SK-N-SH (cell line): Measurements from ENCODE around the gene EFCAB6. TPM values are rescaled to one million over a fixed set of nuclear protein-coding genes. Genes with fewer than 3 reads are reported as not detected.

Experiments used
- CTCF ChIA-PET: fragments of 300-600, 350-600 bp; formaldehyde crosslinking; extraction: SDS; loops from one replicate; lab custom pipeline; 2021; lab: Yijun Ruan, JAX
- POLR2A ChIA-PET: fragments of 350-600 bp; sonication (Branson Sonifier 250); formaldehyde crosslinking; extraction: SDS; loops from one replicate; lab custom pipeline; 2020; ENCODE audit warnings: antibody characterized with exemption, inconsistent platforms; lab: Yijun Ruan, JAX
- DNase-seq: peaks from one replicate; pipeline ENCODE4 v3.0.0; 2012
- H2AFZ ChIP-seq: fragments of 200-600 bp; sonication (generic); 2 replicates; pipeline ENCODE4 v1.8.1; 2016; ENCODE audit warnings: antibody characterized with exemption, mild to moderate bottlenecking, low read depth
- H3F3A ChIP-seq: fragments of 200-600 bp; sonication (generic); replicated peaks from 2 replicates; pipeline ENCODE3; 2016; ENCODE audit warnings: antibody characterized with exemption, mild to moderate bottlenecking; ENCODE audit not compliant: insufficient read depth
- H3K27ac ChIP-seq, 2 experiments: fragments of 200-500 bp in 1 of 2; fragments of 200-600 bp in 1 of 2; sonication (Bioruptor generic) in 1 of 2; sonication (generic), shearing (Covaris generic) in 1 of 2; 2 replicates each; pipeline versions ENCODE4 v1.5.1 to v1.6.1; 2014 to 2016; ENCODE audit warnings: low read depth in 2 of 2, inconsistent platforms in 1 of 2, low read length in 1 of 2, mild to moderate bottlenecking in 1 of 2, mixed read lengths in 1 of 2
- H3K27me3 ChIP-seq: fragments of 200-600 bp; sonication (generic), shearing (Covaris generic); 2 replicates; pipeline ENCODE4 v1.6.1; 2016; ENCODE audit warnings: mixed run types; ENCODE audit not compliant: insufficient read depth
- H3K36me3 ChIP-seq, 2 experiments: fragments of 200-500 bp in 1 of 2; fragments of 200-600 bp in 1 of 2; sonication (Bioruptor generic) in 1 of 2; sonication (generic) in 1 of 2; replicated peaks in 1 of 2; 2 replicates each; pipeline versions ENCODE3 to v1.5.1; 2014 to 2016; ENCODE audit warnings: low read length in 1 of 2, mild to moderate bottlenecking in 1 of 2; ENCODE audit not compliant: insufficient read depth in 2 of 2, control insufficient read depth in 1 of 2
- H3K4me1 ChIP-seq, 2 experiments: fragments of 200-500 bp in 1 of 2; fragments of 200-600 bp in 1 of 2; sonication (Bioruptor generic) in 1 of 2; sonication (generic), shearing (Covaris generic) in 1 of 2; 2 replicates each; pipeline versions ENCODE4 v1.5.1 to v1.6.1; 2014 to 2016; ENCODE audit warnings: low read depth in 1 of 2, low read length in 1 of 2, mixed run types in 1 of 2; ENCODE audit not compliant: insufficient read depth in 2 of 2, control insufficient read depth in 1 of 2
- H3K4me2 ChIP-seq: fragments of 200-600 bp; sonication (generic), shearing (Covaris generic); 2 replicates; pipeline ENCODE4 v1.6.1; 2017; ENCODE audit warnings: mixed run types
- H3K4me3 ChIP-seq, 2 experiments: fragments of 200-500 bp in 1 of 2; fragments of 200-600 bp in 1 of 2; sonication (Bioruptor generic) in 1 of 2; sonication (generic), shearing (Covaris generic) in 1 of 2; 2 replicates each; pipeline versions ENCODE4 v1.5.1 to v1.8.1; 2014 to 2016; ENCODE audit warnings: low read depth in 2 of 2, inconsistent platforms in 1 of 2, low read length in 1 of 2, mild to moderate bottlenecking in 1 of 2, mixed read lengths in 1 of 2, moderate library complexity in 1 of 2
- H3K79me2 ChIP-seq: fragments of 200-600 bp; sonication (generic); 2 replicates; pipeline ENCODE4 v1.8.1; 2017; ENCODE audit warnings: mild to moderate bottlenecking; ENCODE audit not compliant: insufficient read depth
- H3K9ac ChIP-seq: fragments of 200-600 bp; sonication (generic); 2 replicates; pipeline ENCODE4 v1.6.1; 2017; ENCODE audit warnings: mixed run types
- H3K9me2 ChIP-seq: fragments of 200-600 bp; sonication (generic); 2 replicates; pipeline ENCODE4 v1.6.1; 2017; ENCODE audit warnings: mixed run types
- H3K9me3 ChIP-seq: fragments of 200-600 bp; sonication (generic); 2 replicates; pipeline ENCODE4 v1.6.1; 2017; ENCODE audit warnings: mixed run types, mild to moderate bottlenecking, moderate library complexity
- H4K20me1 ChIP-seq: fragments of 200-600 bp; sonication (generic); 2 replicates; pipeline ENCODE4 v1.6.1; 2017; ENCODE audit warnings: mild to moderate bottlenecking, mixed run types; ENCODE audit not compliant: insufficient read depth
- CTCF ChIP-seq: fragments of 200-600 bp; sonication (generic); IDR thresholded peaks from 2 replicates; pipeline ENCODE4 v1.6.1; 2017; ENCODE audit warnings: antibody characterized with exemption, mild to moderate bottlenecking, moderate library complexity
- ELF1 ChIP-seq: IDR thresholded peaks from 2 replicates; pipeline ENCODE4 v1.4.0; 2012
- EP300 ChIP-seq, 2 experiments: IDR thresholded peaks; 2 replicates each; pipeline versions ENCODE4 v1.4.0 to v1.6.1; 2012; ENCODE audit warnings: borderline replicate concordance in 1 of 2, low read depth in 1 of 2, low read length in 1 of 2
- FOSL2 ChIP-seq: IDR thresholded peaks from 2 replicates; pipeline ENCODE4 v1.4.0; 2012; ENCODE audit warnings: low read depth, mild to moderate bottlenecking, moderate library complexity, borderline replicate concordance
- FOXM1 ChIP-seq: IDR thresholded peaks from 2 replicates; pipeline ENCODE4 v1.4.0; 2012; ENCODE audit warnings: low read depth, mild to moderate bottlenecking
- MEF2A ChIP-seq: IDR thresholded peaks from 2 replicates; pipeline ENCODE4 v1.4.0; 2012; ENCODE audit warnings: low read depth, borderline replicate concordance
- MXI1 ChIP-seq: IDR thresholded peaks from 2 replicates; pipeline ENCODE4 v1.6.1; 2012; ENCODE audit warnings: mild to moderate bottlenecking, low read depth, low read length, improper control_type of control experiment
- NFIC ChIP-seq: IDR thresholded peaks from 2 replicates; pipeline ENCODE4 v1.4.0; 2012; ENCODE audit warnings: borderline replicate concordance
- PBX3 ChIP-seq: IDR thresholded peaks from 2 replicates; pipeline ENCODE4; 2012
- POLR2AphosphoS5 ChIP-seq: IDR thresholded peaks from 2 replicates; pipeline ENCODE4 v1.6.1; 2012; ENCODE audit warnings: low read depth, low read length
- RAD21 ChIP-seq: IDR thresholded peaks from 2 replicates; pipeline ENCODE4 v1.6.1; 2012; ENCODE audit warnings: mild to moderate bottlenecking, low read length
- REST ChIP-seq: IDR thresholded peaks from 2 replicates; pipeline ENCODE4 v1.6.1; 2012; ENCODE audit warnings: mild to moderate bottlenecking, low read depth, low read length, moderate library complexity
- SMC3 ChIP-seq: IDR thresholded peaks from 2 replicates; pipeline ENCODE4 v1.6.1; 2012; ENCODE audit warnings: low read depth, low read length, improper control_type of control experiment
- USF1 ChIP-seq: IDR thresholded peaks from 2 replicates; pipeline ENCODE4 v1.4.0; 2012; ENCODE audit warnings: low read depth, borderline replicate concordance
- ZBTB33 ChIP-seq: IDR thresholded peaks from 2 replicates; pipeline ENCODE4 v1.4.0; 2012; ENCODE audit warnings: low read depth, borderline replicate concordance
- WGBS: methylation state at CpG from one replicate; pipeline ENCODE4 v1.1.6; 2017; ENCODE audit warnings: low lambda C conversion rate; 5-methylcytosine and 5-hydroxymethylcytosine counted together
- polyA plus RNA-seq, 3 experiments: library from polyadenylated mRNA; depleted of rRNA; stranded (reverse); fragments of >200 nt; gene quantifications; 2 replicates each; pipeline ENCODE4 v1.2.3, GENCODE V29; 2012

The EFCAB6 gene
- polyA plus RNA-seq, 1 of the 3 experiments (the other 2 are of a cell fraction) = 0.46 TPM

GRCh38 chr22:43546186-43546585, 265.9 kb downstream of the EFCAB6 start:
- Histone ChIP-seq H3K79me2 (no peaks in the 10 kb centered on the region), H3K9me3 (no peaks in the 10 kb centered on the region), H3K9me2 (no peaks in the 10 kb centered on the region)
- POLR2A ChIA-PET = no interaction called here
- TF ChIP-seq NFIC (no peak), SMC3 (no peak), ZBTB33 (no peak), USF1 (no peak), PBX3 (no peak), FOXM1 (no peak), FOSL2 (no peak), RAD21 (no peak), ELF1 (no peak), MXI1 (no peak), MEF2A (no peak), EP300 (IDR thresholded peaks at IDR 0.05; ENCODE audit: borderline replicate concordance in 1 of 2, low read depth in 1 of 2, low read length in 1 of 2) (no peak), REST (no peak), POLR2AphosphoS5 (no peak), CTCF (no peak)
- TF ChIP-seq, all 33 proteins: peak for 0
- DNase-seq = no peak
- H3F3A ChIP-seq = no peaks in the 10 kb centered on the region
- no peaks in the 10 kb centered on the region for H4K20me1 ChIP-seq
- WGBS = 70% methylated on average over 5 of the region's 5 CpGs
- H3K27ac ChIP-seq = no peak overlapping the region
- H3K4me1 ChIP-seq = no peaks in the 10 kb centered on the region
- H2AFZ ChIP-seq = no peak overlapping the region
- H3K4me2 ChIP-seq = no peak overlapping the region
- no peaks in the 10 kb centered on the region for H3K36me3 ChIP-seq
- no peaks in the 10 kb centered on the region for H3K27me3 ChIP-seq
- CTCF ChIA-PET = interaction anchor here (0.6 kb wide), 1 partner anchor 1707 kb away, joined by 3 read pairs; no protein-coding TSS in a partner anchor
- H3K9ac ChIP-seq = no peak overlapping the region
- no peak overlapping the region for H3K4me3 ChIP-seq
